HG02623 (cell line): ENCODE data around the gene NRXN3.

Source experiments
- ATAC-seq: cut with Tn5 transposase; IDR thresholded peaks from one replicate; pipeline ENCODE4 v1.9.1; 2021; ENCODE audit warnings: moderate library complexity; ENCODE audit not compliant: unreplicated experiment

Gene NRXN3

GRCh38 chr14:78617735-78618134 is 447.6 kb downstream of the NRXN3 start:
- ATAC-seq: no peak

DNA sequence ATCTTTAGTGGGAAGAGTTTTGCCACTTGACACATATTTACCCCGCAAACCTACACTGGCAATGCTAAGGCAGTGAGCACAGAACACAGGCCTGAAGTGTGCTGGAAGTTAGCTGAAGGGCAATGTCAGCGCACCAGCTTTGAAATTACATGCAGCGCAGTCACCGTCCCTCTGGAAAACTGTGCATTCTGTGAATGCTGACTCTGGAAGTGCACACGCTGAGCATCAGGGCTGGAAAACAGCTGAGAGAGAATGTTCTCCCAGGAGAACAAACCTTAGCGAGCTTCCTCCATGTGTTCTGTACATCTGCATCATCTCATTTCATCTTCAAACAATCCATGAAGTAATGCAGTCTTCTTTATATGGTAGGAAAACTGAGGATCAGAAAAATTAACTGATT is 448.2 kb downstream of the NRXN3 start:
- ATAC-seq: no peak

DNA sequence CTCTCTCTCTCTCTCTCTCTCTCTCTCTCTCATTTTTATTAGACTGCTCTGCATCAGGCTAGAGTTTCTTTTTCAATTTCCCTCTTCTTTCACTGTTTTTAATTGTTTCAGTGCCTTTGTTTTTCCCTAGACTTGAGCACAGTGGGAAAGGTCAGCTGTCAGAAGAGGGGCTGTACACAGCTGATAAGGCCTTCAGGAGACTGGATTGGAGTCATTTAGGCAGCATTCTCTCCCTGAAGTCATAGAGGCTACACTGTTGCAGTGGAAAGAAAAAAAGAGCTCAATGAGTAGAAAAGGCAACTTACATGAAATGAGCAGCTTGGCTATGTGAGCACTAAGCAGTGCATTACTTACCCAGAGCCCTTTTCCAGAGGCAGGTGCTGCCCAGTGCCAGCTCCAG is 456.9 kb downstream of the NRXN3 start:
- ATAC-seq: no peak

DNA sequence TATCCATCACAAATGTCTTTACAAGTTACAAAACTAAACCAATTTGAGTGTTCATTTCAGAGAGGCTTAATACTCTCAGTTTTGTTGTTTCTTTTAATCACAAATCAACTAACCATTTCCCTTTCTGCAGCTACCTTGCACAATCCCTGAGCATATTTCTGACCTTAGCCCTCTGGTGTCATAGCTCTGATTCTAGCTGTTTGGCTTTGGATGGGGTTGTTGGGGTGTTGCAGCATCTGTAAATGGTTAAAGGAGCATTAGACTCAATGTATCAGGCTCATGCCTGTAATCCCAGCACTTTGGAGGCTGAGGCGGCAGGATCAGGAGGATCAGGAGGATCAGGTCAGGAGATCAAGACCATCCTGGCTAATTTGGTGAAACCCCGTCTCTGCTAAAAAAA is 461.4 kb downstream of the NRXN3 start:
- no peak for ATAC-seq

DNA sequence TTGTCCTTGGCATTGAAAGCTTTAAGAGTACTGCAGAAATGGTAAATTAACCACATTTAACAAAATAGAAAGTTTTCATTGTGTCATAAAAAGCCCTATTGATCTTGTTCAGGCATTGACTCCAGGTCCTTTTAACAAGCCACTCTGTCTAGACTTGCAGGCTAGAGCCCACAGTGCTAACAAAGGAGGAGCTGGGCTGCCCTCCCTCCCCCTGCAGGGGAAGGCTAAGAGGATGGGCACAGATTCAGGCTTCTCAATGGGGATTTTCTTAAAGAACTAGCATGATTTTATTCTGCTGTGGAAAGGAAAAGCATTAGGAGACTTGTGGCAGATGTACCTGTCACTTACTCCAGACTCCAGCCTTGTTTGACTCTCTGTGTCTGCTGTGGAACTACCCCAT is 463.6 kb downstream of the NRXN3 start:
- ATAC-seq: no peak

DNA sequence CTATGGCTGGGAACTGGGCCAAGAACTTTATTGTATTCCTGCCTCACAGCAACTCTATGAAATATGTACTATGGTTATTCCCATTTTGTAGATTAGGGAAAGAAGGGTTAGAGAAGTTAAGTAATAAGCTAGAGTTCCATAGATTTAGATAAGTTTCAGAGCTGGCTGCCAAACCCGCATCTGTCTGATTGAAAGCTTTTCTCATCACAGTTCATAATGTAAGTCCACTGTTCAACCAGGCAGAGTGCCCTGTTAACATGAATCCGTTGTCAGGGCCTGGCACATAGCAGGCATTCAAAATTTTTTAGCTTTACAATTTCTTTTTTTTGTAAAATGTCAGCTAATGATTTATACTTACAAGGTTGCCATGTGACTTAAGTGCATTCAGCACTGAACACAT is 467.3 kb downstream of the NRXN3 start:
- no peak for ATAC-seq

- ATAC-seq: no peak
These were observed 467.8 kb downstream of the NRXN3 start for GRCh38 chr14:78637908-78638475.

- no peak for ATAC-seq
These were observed 468.8 kb downstream of the NRXN3 start for GRCh38 chr14:78638926-78639325.

DNA sequence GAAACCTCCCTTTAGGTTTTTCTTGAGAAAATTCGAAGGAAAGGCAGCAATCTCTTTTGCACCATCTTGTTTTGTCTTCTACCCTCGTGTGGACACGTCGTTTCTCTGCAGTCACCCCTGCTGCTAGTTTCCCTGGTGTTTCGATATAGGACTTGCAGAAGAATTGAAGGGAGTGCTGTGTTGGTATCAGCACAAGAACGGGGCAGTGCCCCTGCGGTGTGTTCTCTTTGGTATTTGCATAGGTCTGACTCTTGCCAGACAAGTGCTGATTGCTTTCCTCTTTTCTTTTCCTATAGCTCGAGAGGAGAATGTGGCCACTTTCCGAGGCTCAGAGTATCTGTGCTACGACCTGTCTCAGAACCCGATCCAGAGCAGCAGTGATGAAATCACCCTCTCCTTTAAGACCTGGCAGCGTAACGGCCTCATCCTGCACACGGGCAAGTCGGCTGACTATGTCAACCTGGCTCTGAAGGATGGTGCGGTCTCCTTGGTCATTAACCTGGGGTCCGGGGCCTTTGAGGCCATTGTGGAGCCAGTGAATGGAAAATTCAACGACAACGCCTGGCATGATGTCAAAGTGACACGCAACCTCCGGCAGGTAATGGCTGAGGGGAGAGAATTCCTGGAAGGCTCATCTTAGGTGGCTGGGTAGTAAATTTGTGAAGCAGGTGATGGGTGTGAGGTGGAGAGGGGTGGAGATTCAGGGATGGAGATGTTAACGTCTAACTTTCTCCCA is 474.8 kb downstream of the NRXN3 start:
- no peak for ATAC-seq

DNA sequence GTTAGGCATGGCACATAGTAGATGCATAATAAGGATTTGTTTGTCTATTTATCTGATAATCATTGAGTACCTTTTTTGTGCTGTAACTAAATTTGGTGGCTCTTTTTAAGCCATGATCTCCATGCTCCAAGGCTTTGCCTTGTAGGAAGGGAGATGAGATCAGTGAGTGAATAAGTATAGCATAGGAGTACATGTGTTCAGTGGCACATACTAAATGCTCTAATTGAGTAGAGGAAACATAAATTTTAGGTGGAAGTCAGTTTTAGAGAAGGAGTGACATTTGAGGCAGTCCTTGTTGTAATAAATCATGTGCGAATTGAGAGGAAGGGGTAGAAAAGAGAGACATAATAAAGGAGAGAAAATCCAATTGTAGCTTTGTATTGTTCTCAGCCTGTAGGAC is 482.6 kb downstream of the NRXN3 start:
- ATAC-seq: no peak

GRCh38 chr14:78653173-78653572 is 483.0 kb downstream of the NRXN3 start:
- ATAC-seq: no peak

- no peak for ATAC-seq
These were observed 487.3 kb downstream of the NRXN3 start for GRCh38 chr14:78657451-78657850.

- ATAC-seq: no peak
These were observed 494.7 kb downstream of the NRXN3 start for GRCh38 chr14:78664841-78665240.

- ATAC-seq: no peak
These were observed 496.3 kb downstream of the NRXN3 start for GRCh38 chr14:78666336-78667056.

- no peak for ATAC-seq
These were observed 497.0 kb downstream of the NRXN3 start for GRCh38 chr14:78667141-78667540.

DNA sequence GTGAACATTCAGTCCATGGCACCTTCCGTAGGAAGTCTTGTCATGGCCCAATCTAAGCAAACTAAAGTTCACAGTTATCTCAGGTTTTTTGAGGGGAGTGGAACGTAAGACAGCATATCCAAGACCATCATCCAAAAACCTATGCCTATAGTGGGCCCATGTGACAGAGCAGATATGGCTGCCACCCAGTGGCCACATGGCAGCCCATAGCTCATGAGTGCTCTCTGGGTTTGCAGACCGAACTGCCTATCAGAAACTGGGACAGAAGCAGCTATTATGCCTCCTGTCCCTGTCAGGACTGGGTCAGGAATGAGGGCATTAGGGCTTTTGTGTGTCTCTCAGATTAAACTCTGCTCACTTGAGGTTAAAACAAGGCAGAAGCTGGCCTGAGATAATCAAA is 503.7 kb downstream of the NRXN3 start:
- no peak for ATAC-seq

GRCh38 chr14:78674820-78675219 is 504.6 kb downstream of the NRXN3 start:
- no peak for ATAC-seq

DNA sequence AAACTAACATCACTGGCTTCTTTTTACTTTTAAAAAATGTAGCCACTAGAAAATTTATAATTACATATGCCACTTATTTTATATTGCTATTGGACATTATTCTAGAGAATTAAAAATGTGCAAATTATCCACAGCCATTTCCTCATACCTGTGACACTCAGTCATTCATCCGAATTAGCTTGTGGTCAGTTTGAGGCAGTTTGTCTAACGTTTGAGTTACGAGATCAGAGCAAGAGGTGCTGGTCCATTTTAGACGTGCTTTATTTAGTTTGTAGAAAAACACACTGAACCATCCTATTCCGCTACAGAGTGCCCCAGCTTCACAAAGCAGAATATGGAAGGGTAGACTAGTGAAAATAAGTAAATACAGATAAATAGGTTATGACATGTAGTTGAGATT is 513.0 kb downstream of the NRXN3 start:
- no peak for ATAC-seq

- ATAC-seq: no peak
These were observed 513.8 kb downstream of the NRXN3 start for GRCh38 chr14:78683981-78684380.

DNA sequence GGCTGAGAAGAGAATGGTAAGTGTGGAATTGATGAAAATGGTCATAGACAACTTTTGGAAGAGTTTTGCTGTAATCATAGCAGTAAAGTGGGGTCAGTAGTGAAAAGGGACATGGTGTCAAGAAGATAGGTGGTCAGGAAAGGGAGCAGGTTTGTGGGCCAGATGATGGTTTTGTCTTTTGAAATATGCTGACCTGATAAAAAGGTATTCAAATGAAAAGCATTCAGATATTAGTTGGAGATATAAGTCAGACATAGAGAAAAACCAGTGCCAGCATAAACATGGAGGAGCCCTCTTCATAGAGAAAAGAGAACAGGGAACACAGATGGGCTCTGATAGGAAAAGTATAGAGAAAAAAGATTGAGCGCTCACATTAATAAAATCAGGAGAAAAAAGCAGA is 518.3 kb downstream of the NRXN3 start:
- ATAC-seq: no peak

DNA sequence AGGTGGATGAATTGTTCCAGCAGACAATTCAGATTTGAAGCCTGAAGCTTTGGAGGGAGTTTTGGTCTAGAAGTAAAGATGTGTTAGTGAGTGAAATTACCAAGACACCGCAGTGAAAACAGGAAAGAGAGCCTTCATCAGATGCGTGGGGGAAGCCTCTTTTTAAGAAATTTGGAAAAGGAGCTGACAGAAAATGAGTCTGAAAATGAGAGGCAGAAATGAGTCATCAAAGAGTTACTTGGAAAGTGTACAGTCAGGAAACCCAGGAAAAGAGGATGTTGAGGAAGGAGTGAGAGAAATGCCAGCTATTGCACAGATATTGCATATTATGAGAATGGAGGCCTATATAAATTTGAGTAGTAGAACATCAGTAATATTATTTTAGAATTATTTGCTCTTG is 520.7 kb downstream of the NRXN3 start:
- ATAC-seq: no peak

- no peak for ATAC-seq
These were observed 527.2 kb downstream of the NRXN3 start for GRCh38 chr14:78697341-78697740.
